HepG2 (cell line): ENCODE data around the gene ADAT3. TPM values are rescaled to one million over a fixed set of nuclear protein-coding genes. Genes with fewer than 3 reads are reported as not detected.

Experiments
- ATAC-seq: fragments of 200-7000 bp; cut with Tn5 transposase; 3 replicates; pipeline ENCODE4 v1.9.1; 2020; ENCODE audit warnings: mild to moderate bottlenecking, moderate library complexity
- BruUV-seq: library from RNA; stranded (reverse); fragments of 400-500 nt; replicated peaks from 2 replicates; lab custom pipeline; 2021; lab: Mats Ljungman, UMichigan
- CTCF ChIA-PET: fragments of 300-600 bp; formaldehyde crosslinking; extraction: SDS; loops from one replicate; lab custom pipeline; 2021; ENCODE audit warnings: low total read pairs, inconsistent platforms, low intra/inter-chr PET ratio; lab: Yijun Ruan, JAX
- POLR2A ChIA-PET: fragments of 350-600 bp; sonication (Branson Sonifier 250); formaldehyde crosslinking; loops from one replicate; lab custom pipeline; 2020; ENCODE audit warnings: antibody characterized with exemption, inconsistent platforms; lab: Yijun Ruan, JAX
- DNase-seq: peaks from one replicate; pipeline ENCODE4 v3.0.0-alpha.2; 2015; ENCODE audit warnings: low spot score
- FAIRE-seq: peaks from 3 replicates; lab custom pipeline; 2011; peaks lifted over from hg19 to GRCh38; lab: Jason Lieb, UNC
- H2AFZ ChIP-seq: one replicate; pipeline ENCODE4 v1.6.1; 2011; ENCODE audit warnings: low read length, inconsistent platforms
- H3K27ac ChIP-seq: fragments of 300-600 bp; 3 replicates; pipeline ENCODE4 v1.8.0; 2011; ENCODE audit warnings: mixed run types, mild to moderate bottlenecking, mixed read lengths, low read length, inconsistent platforms; ENCODE audit not compliant: insufficient read depth; ENCODE audit errors: extremely low read length
- H3K27me3 ChIP-seq, 2 experiments: fragments of 200-600 bp in 1 of 2; 2 replicates in 1 of 2; 3 replicates in 1 of 2; pipeline versions ENCODE4 v1.6.0 to v1.8.0; 2011; ENCODE audit warnings: low read length in 2 of 2, mild to moderate bottlenecking in 2 of 2, moderate library complexity in 2 of 2, inconsistent platforms in 1 of 2; ENCODE audit not compliant: insufficient read depth in 2 of 2, control insufficient read depth in 1 of 2
- H3K36me3 ChIP-seq, 2 experiments: fragments of 200-600 bp in 1 of 2; replicated peaks in 1 of 2; 2 replicates in 1 of 2; 3 replicates in 1 of 2; pipeline versions ENCODE4 v1.5.1 to v1.8.0; 2011; ENCODE audit warnings: low read length in 2 of 2, inconsistent platforms in 1 of 2; ENCODE audit not compliant: insufficient read depth in 2 of 2, control insufficient read depth in 1 of 2
- H3K4me1 ChIP-seq: 2 replicates; pipeline ENCODE4 v1.5.1; 2012; ENCODE audit warnings: low read length, inconsistent platforms; ENCODE audit not compliant: insufficient read depth
- H3K4me2 ChIP-seq: 2 replicates; pipeline ENCODE4 v1.6.0; 2011; ENCODE audit warnings: low read depth, low read length, inconsistent platforms
- H3K4me3 ChIP-seq, 3 experiments: fragments of 200-600 bp in 1 of 3; sonication (generic), shearing (Covaris generic) in 1 of 3; replicated peaks in 1 of 3; 2 replicates each; pipeline ENCODE4 v1.5.1; 2011 to 2016; ENCODE audit warnings: low read length in 3 of 3, inconsistent platforms in 2 of 3, low read depth in 2 of 3, mild to moderate bottlenecking in 2 of 3, control low read depth in 1 of 3, mixed read lengths in 1 of 3; ENCODE audit not compliant: insufficient read depth in 1 of 3
- H3K79me2 ChIP-seq: one replicate; pipeline ENCODE4 v1.6.1; 2011; ENCODE audit warnings: low read length, inconsistent platforms; ENCODE audit not compliant: insufficient read depth
- H3K9ac ChIP-seq: 2 replicates; pipeline ENCODE4 v1.6.0; 2011; ENCODE audit warnings: mild to moderate bottlenecking, low read depth, low read length, inconsistent platforms; ENCODE audit not compliant: insufficient read depth
- H3K9me3 ChIP-seq: 2 replicates; pipeline ENCODE4 v1.5.1; 2012; ENCODE audit warnings: mild to moderate bottlenecking, low read length
- H4K20me1 ChIP-seq: 2 replicates; pipeline ENCODE4 v1.6.0; 2011; ENCODE audit warnings: inconsistent platforms, mild to moderate bottlenecking, low read length, moderate library complexity; ENCODE audit not compliant: insufficient read depth
- LBX2 ChIP-seq: sonication (generic); formaldehyde crosslinking; IDR thresholded peaks from 2 replicates; pipeline ENCODE4 v1.5.0; 2020; ENCODE audit warnings: missing genetic modification reagents, mild to moderate bottlenecking, borderline replicate concordance
- LCORL ChIP-seq, 2 experiments: fragments of 450-650 bp in 1 of 2; sonication (generic) in 1 of 2; formaldehyde crosslinking in 1 of 2; IDR thresholded peaks; 2 replicates each; pipeline versions ENCODE4 v1.5.0 to v1.6.1; 2017 to 2020; ENCODE audit warnings: antibody characterized with exemption in 1 of 2, missing genetic modification reagents in 1 of 2
- MAX ChIP-seq: IDR thresholded peaks from 2 replicates; pipeline ENCODE4 v1.6.1; 2012; ENCODE audit warnings: inconsistent platforms
- MYNN ChIP-seq: sonication (generic); formaldehyde crosslinking; IDR thresholded peaks from 2 replicates; pipeline ENCODE4 v1.4.0; 2020; ENCODE audit warnings: mild to moderate bottlenecking, low read depth, missing genetic modification reagents
- ZBTB25 ChIP-seq: IDR thresholded peaks from 2 replicates; pipeline ENCODE4 v1.6.1; 2018; ENCODE audit warnings: missing genetic modification reagents
- ZFP62 ChIP-seq: sonication (generic); formaldehyde crosslinking; IDR thresholded peaks from 2 replicates; pipeline ENCODE4 v1.4.0; 2020; ENCODE audit warnings: missing genetic modification reagents
- ZNF646 ChIP-seq: sonication (generic); formaldehyde crosslinking; IDR thresholded peaks from 2 replicates; pipeline ENCODE4 v1.9.0; 2021; ENCODE audit warnings: mild to moderate bottlenecking, missing genetic modification reagents
- WGBS: methylation state at CpG from one replicate; pipeline ENCODE4 v1.1.6; 2017; ENCODE audit warnings: low lambda C conversion rate; 5-methylcytosine and 5-hydroxymethylcytosine counted together
- in situ Hi-C: cut with HindIII; loops from 2 replicates; pipeline ENCODE4 v1.10.0; 2017; ENCODE audit warnings: low pct_unique_long_range_greater_than_20kb; ENCODE audit not compliant: extremely low pct_ligation_motif_present
- intact Hi-C: fragments of 100-400 bp; cut with micrococcal nuclease; formaldehyde crosslinking; loops from one replicate; pipeline ENCODE4 v1.10.0; 2022; ENCODE audit not compliant: unreplicated experiment
- polyA plus RNA-seq, 8 experiments: library from polyadenylated mRNA; depleted of rRNA in 3 of 8; stranded (reverse) in 7 of 8; unstranded in 1 of 8; fragments of >200 nt; fragmentation: Illumina TruSeq in 4 of 8; extraction: Trizol in 4 of 8; gene quantifications; 2 replicates each; pipeline versions ENCODE4 v1.2.1 to v1.2.3, GENCODE V29; 2011 to 2016; ENCODE audit warnings: low read depth in 4 of 8, missing spikeins in 1 of 8, mixed read lengths in 1 of 8; ENCODE audit not compliant: insufficient read depth in 1 of 8
- total RNA-seq, 5 experiments: library from RNA; depleted of rRNA; stranded (reverse); fragments of >200 nt; fragmentation: Illumina TruSeq; extraction: Trizol; gene quantifications; 2 replicates each; pipeline ENCODE4 v1.2.3, GENCODE V29; 2016; ENCODE audit warnings: low read depth in 1 of 5

The ADAT3 gene
- total and polyA plus RNA-seq, 2 of the 13 experiments (the other 11 are each of a cell fraction or from before 2014, with no cell fraction given) = 0.95 to 3.5 TPM

- intact Hi-C loops = loop anchor here (5.0 kb wide), 1 partner anchor 142 kb away; no protein-coding TSS in a partner anchor
- Histone ChIP-seq H3K79me2 (no peaks in the 10 kb centered on the region), H3K9ac (no peak overlapping the region), H3K27ac (no peak overlapping the region), H3K4me1 (peaks cover 7% of the 10 kb centered on the region), H3K4me2 (no peak overlapping the region), H3K27me3 (no peaks in the 10 kb centered on the region), H3K4me3 (no peak overlapping the region), H4K20me1 (no peaks in the 10 kb centered on the region), H3K36me3 (peaks cover 14 to 15% of the 10 kb centered on the region in 2 experiments; a peak in 4 of 5 replicates), H3K9me3 (no peaks in the 10 kb centered on the region), H2AFZ (no peak overlapping the region)
- POLR2A ChIA-PET = no interaction called here
- FAIRE-seq (no peak), ATAC-seq (no peak), DNase-seq (no peak)
- CTCF ChIA-PET = no interaction called here
- in situ Hi-C loops = no loop called here
- TSS peak; percentile 73 for BruUV-seq
- WGBS = 92% methylated on average over 11 of the region's 16 CpGs
- no peak for TF ChIP-seq ZBTB25
- TF ChIP-seq MYNN = no peak
- TF ChIP-seq LCORL (IDR thresholded peaks at IDR 0.05) = no peak
- TF ChIP-seq LCORL (CRISPR knock-in tag; IDR thresholded peaks at IDR 0.05) = no peak
- TF ChIP-seq ZFP62 (CRISPR knock-in tag) = no peak
- TF ChIP-seq ZNF646 = no peak
- TF ChIP-seq LBX2 (CRISPR knock-in tag) = no peak
- no peak for TF ChIP-seq MAX
Measured at GRCh38 chr19:1925544-1925943, 20.3 kb downstream of the ADAT3 start.
